ENCODE measurements around the gene POLR2L. TPM values are rescaled to one million over a fixed set of nuclear protein-coding genes. Genes with fewer than 3 reads are reported as not detected.

Gene POLR2L
- total RNA-seq, 1 experiment from 2014 or later = 673 TPM

DNA sequence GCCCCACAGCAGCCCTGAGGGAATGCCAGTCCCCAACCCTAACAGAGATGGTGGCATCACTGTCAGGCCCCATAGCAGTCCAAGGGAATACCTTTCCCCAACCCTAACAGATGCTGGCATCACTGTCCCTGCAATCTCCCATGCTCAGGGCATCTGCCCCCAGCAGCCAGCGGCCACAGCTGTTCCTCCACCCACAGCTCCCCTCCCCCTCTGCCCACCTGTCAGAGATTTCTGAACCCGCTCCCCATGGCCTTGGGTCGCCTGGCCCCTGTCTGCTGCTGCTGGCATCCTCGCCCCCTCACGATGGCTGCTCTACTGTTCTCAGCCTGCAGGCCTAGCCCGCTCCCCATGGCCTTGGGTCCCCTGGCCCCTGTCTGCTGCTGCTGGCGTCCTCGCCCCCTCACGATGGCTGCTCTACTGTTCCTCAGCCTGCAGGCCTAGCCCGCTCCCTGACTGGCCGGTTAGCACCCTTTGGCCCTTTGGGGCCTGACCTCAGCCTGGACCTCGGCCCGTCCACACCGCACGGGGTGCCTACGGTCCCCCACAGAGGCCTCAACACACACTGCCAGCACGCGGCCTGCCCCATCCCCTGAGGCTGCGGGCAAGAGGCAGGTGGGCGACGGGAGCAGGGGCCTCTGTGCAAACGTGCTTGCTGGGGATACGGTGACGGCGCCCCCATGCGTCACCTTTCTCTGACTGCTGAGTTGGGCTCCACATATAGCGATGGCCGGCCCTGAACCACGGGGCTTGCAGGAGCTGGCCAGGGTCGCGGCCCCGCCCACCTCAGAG lies 47.6 kb upstream of the POLR2L start:
- ChIA-PET CTCF (interaction anchor here (0.7 to 1.1 kb wide), 3 partner anchors 18 to 39 kb away, joined by 3 to 12 read pairs (median 3); partner anchors contain the start of gene AP2A2), POLR2A (no interaction called here)
- H3K27ac ChIP-seq (ENCODE audit: low read length) = no peak overlapping the region
- BruUV-seq (replicated peaks) = no TSS peak
- DNase-seq (ENCODE audit: low read depth, low spot score) = no peak
- H3K9me3 ChIP-seq (ENCODE audit: control insufficient read depth, insufficient read depth, low read depth, low read length) = no peaks in the 10 kb centered on the region
- no peak overlapping the region for H3K4me3 ChIP-seq (ENCODE audit: low read depth in 2 of 2, low read length in 2 of 2)
- no peak for ATAC-seq
- intact Hi-C loops (cut with micrococcal nuclease; ENCODE audit: unreplicated experiment) (no loop called here), in situ Hi-C loops (cut with HindIII; ENCODE audit: low pct_unique_long_range_greater_than_20kb, low sequenced_read_pairs) (no loop called here)
- no peaks in the 10 kb centered on the region for H3K27me3 ChIP-seq (ENCODE audit: control insufficient read depth, insufficient read depth, low read length)
- H3K36me3 ChIP-seq (ENCODE audit: control insufficient read depth, insufficient read depth, low read length) = no peaks in the 10 kb centered on the region
- TF ChIP-seq TCF7L2 (IDR thresholded peaks at IDR 0.05; ENCODE audit: low read depth, low read length) (no peak), SIN3A (IDR thresholded peaks at IDR 0.05; ENCODE audit: borderline replicate concordance, insufficient read depth, low read depth, low read length) (no peak), POLR2AphosphoS5 (IDR thresholded peaks at IDR 0.05; ENCODE audit: low read depth, low read length) (no peak), REST (IDR thresholded peaks at IDR 0.05; ENCODE audit: insufficient read depth in 1 of 2, low read depth in 2 of 2, low read length in 1 of 2) (no peak)
- TF ChIP-seq, protein P1, sequence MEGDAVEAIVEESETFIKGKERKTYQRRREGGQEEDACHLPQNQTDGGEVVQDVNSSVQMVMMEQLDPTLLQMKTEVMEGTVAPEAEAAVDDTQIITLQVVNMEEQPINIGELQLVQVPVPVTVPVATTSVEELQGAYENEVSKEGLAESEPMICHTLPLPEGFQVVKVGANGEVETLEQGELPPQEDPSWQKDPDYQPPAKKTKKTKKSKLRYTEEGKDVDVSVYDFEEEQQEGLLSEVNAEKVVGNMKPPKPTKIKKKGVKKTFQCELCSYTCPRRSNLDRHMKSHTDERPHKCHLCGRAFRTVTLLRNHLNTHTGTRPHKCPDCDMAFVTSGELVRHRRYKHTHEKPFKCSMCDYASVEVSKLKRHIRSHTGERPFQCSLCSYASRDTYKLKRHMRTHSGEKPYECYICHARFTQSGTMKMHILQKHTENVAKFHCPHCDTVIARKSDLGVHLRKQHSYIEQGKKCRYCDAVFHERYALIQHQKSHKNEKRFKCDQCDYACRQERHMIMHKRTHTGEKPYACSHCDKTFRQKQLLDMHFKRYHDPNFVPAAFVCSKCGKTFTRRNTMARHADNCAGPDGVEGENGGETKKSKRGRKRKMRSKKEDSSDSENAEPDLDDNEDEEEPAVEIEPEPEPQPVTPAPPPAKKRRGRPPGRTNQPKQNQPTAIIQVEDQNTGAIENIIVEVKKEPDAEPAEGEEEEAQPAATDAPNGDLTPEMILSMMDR (IDR thresholded peaks at IDR 0.05) = no peak
- peaks cover 19% of the 10 kb centered on the region for H3K4me1 ChIP-seq (ENCODE audit: control insufficient read depth, insufficient read depth, low read length)

- intact Hi-C loops (cut with micrococcal nuclease; ENCODE audit: unreplicated experiment) = no loop called here
- Histone ChIP-seq H3K4me1 (ENCODE audit: control insufficient read depth, insufficient read depth, low read length) (peaks cover 19% of the 10 kb centered on the region), H3K27ac (ENCODE audit: low read length) (no peak overlapping the region), H3K36me3 (ENCODE audit: control insufficient read depth, insufficient read depth, low read length) (no peaks in the 10 kb centered on the region), H3K9me3 (ENCODE audit: control insufficient read depth, insufficient read depth, low read depth, low read length) (no peaks in the 10 kb centered on the region), H3K4me3 (ENCODE audit: low read depth in 2 of 2, low read length in 2 of 2) (no peak overlapping the region), H3K27me3 (ENCODE audit: control insufficient read depth, insufficient read depth, low read length) (no peaks in the 10 kb centered on the region)
- BruUV-seq (replicated peaks) = no TSS peak
- in situ Hi-C loops (cut with HindIII; ENCODE audit: low pct_unique_long_range_greater_than_20kb, low sequenced_read_pairs) = no loop called here
- ChIA-PET CTCF (interaction anchor here (0.7 to 1.1 kb wide), 3 partner anchors 17 to 38 kb away, joined by 3 to 12 read pairs (median 3); partner anchors contain the start of gene AP2A2), POLR2A (interaction anchor here (0.6 kb wide), 1 partner anchor 27 kb away, joined by 7 read pairs; no protein-coding TSS in a partner anchor)
- no peak for DNase-seq (ENCODE audit: low read depth, low spot score)
- no peak for ATAC-seq
- TF ChIP-seq REST (IDR thresholded peaks at IDR 0.05; ENCODE audit: insufficient read depth in 1 of 2, low read depth in 2 of 2, low read length in 1 of 2) (no peak), POLR2AphosphoS5 (IDR thresholded peaks at IDR 0.05; ENCODE audit: low read depth, low read length) (no peak), TCF7L2 (IDR thresholded peaks at IDR 0.05; ENCODE audit: low read depth, low read length) (no peak), SIN3A (IDR thresholded peaks at IDR 0.05; ENCODE audit: borderline replicate concordance, insufficient read depth, low read depth, low read length) (no peak)
- TF ChIP-seq, protein P1 (IDR thresholded peaks at IDR 0.05) = no peak
Observed at GRCh38 chr11:889257-889656, 46.9 kb upstream of the POLR2L start.
